K562 (cell line): ENCODE measurements around the gene PCNX2. TPM values are rescaled to one million over a fixed set of nuclear protein-coding genes. Genes with fewer than 3 reads are reported as not detected.

Experiments used
- ATAC-seq: fragments of 200-7000 bp; cut with Tn5 transposase; 3 replicates; pipeline ENCODE4 v1.9.1; 2020; ENCODE audit warnings: moderate library complexity
- BruUV-seq: library from RNA; stranded (reverse); fragments of 400-500 nt; replicated peaks from 2 replicates; lab custom pipeline; 2021; lab: Mats Ljungman, UMichigan
- CTCF ChIA-PET: fragments of 300-600 bp; formaldehyde crosslinking; extraction: SDS; loops from one replicate; lab custom pipeline; 2021; ENCODE audit warnings: low intra/inter-chr PET ratio; lab: Yijun Ruan, JAX
- POLR2A ChIA-PET: fragments of 300-600, 350-650 bp; sonication (Branson Sonifier 250); formaldehyde crosslinking; extraction: SDS; loops from one replicate; lab custom pipeline; 2021; ENCODE audit warnings: antibody characterized with exemption, inconsistent platforms; lab: Yijun Ruan, JAX
- DNase-seq, 4 experiments: peaks; one replicate each; pipeline versions ENCODE4 v3.0.0 to v3.0.0-alpha.2; 2011 to 2018; ENCODE audit warnings: low spot score in 3 of 4, mixed read lengths in 3 of 4; ENCODE audit errors: extremely low read depth in 1 of 4
- FAIRE-seq: peaks from 2 replicates; lab custom pipeline; 2011; peaks lifted over from hg19 to GRCh38; lab: Jason Lieb, UNC
- H2AFZ ChIP-seq: 2 replicates; pipeline ENCODE4 v1.6.0; 2011; ENCODE audit warnings: low read depth, low read length, control low read depth, inconsistent platforms
- H3K27ac ChIP-seq: fragments of 200-600 bp; 3 replicates; pipeline ENCODE4 v1.8.0; 2011; ENCODE audit warnings: low read depth, mild to moderate bottlenecking, control low read depth, inconsistent platforms, low read length, moderate library complexity, mixed read lengths; ENCODE audit errors: extremely low read depth
- H3K27me3 ChIP-seq, 2 experiments: fragments of 300-600 bp in 1 of 2; 2 replicates in 1 of 2; 3 replicates in 1 of 2; pipeline versions ENCODE4 v1.6.0 to v1.8.0; 2011; ENCODE audit warnings: inconsistent platforms in 2 of 2, low read length in 2 of 2, mild to moderate bottlenecking in 1 of 2, mixed read lengths in 1 of 2, moderate library complexity in 1 of 2; ENCODE audit not compliant: control insufficient read depth in 2 of 2, insufficient read depth in 2 of 2
- H3K36me3 ChIP-seq: fragments of 300-600 bp; 3 replicates; pipeline ENCODE4 v1.8.0; 2011; ENCODE audit warnings: mild to moderate bottlenecking, low read length, inconsistent platforms; ENCODE audit not compliant: control insufficient read depth, insufficient read depth
- H3K4me1 ChIP-seq, 2 experiments: fragments of 200-600 bp in 1 of 2; replicated peaks in 1 of 2; 2 replicates in 1 of 2; 3 replicates in 1 of 2; pipeline versions ENCODE4 v1.5.1 to v1.8.0; 2011; ENCODE audit warnings: inconsistent platforms in 2 of 2, low read length in 2 of 2, mild to moderate bottlenecking in 1 of 2, mixed read lengths in 1 of 2, moderate library complexity in 1 of 2; ENCODE audit not compliant: control insufficient read depth in 2 of 2, insufficient read depth in 2 of 2
- H3K4me2 ChIP-seq: 2 replicates; pipeline ENCODE4 v1.6.1; 2011; ENCODE audit warnings: low read length, control low read depth, inconsistent platforms, mixed read lengths; ENCODE audit not compliant: insufficient read depth
- H3K4me3 ChIP-seq: fragments of 200-600 bp; sonication (generic), shearing (Covaris generic); 2 replicates; pipeline ENCODE4 v1.5.1; 2016; ENCODE audit warnings: control low read depth, inconsistent platforms
- H3K79me2 ChIP-seq: fragments of 200-600 bp; 3 replicates; pipeline ENCODE4 v1.8.0; 2011; ENCODE audit warnings: low read length, inconsistent platforms; ENCODE audit not compliant: control insufficient read depth, insufficient read depth
- H3K9ac ChIP-seq, 2 experiments: 2 replicates each; pipeline versions ENCODE4 v1.6.0 to v1.6.1; 2011; ENCODE audit warnings: low read depth in 2 of 2, low read length in 2 of 2, control low read depth in 1 of 2, inconsistent platforms in 1 of 2, mild to moderate bottlenecking in 1 of 2, mixed read lengths in 1 of 2; ENCODE audit not compliant: insufficient read depth in 1 of 2
- H3K9me1 ChIP-seq: one replicate; pipeline ENCODE4 v1.6.0; 2011; ENCODE audit warnings: inconsistent platforms, mild to moderate bottlenecking, low read length, moderate library complexity; ENCODE audit not compliant: control insufficient read depth, insufficient read depth
- H3K9me3 ChIP-seq: replicated peaks from 2 replicates; pipeline ENCODE4 v1.5.1; 2011; ENCODE audit warnings: low read depth, low read length, inconsistent platforms; ENCODE audit not compliant: control insufficient read depth, insufficient read depth
- H4K20me1 ChIP-seq: replicated peaks from 2 replicates; pipeline ENCODE4 v1.6.1; 2011; ENCODE audit warnings: low read length, inconsistent platforms, mixed read lengths; ENCODE audit not compliant: control insufficient read depth, insufficient read depth
- DDX20 ChIP-seq: fragments of 450-650 bp; IDR thresholded peaks from 2 replicates; pipeline ENCODE4 v1.6.1; 2016; ENCODE audit warnings: missing genetic modification characterization, low read depth, mild to moderate bottlenecking, missing compliant biosample characterization, moderate library complexity
- ESRRA ChIP-seq: fragments of 450-650 bp; IDR thresholded peaks from 2 replicates; pipeline ENCODE4 v1.6.1; 2014; ENCODE audit warnings: low read depth, mild to moderate bottlenecking, moderate library complexity, borderline replicate concordance
- HDAC2 ChIP-seq: fragments of 450-650 bp; IDR thresholded peaks from 2 replicates; pipeline ENCODE4 v1.6.1; 2016; ENCODE audit warnings: mild to moderate bottlenecking
- NCOA4 ChIP-seq: fragments of 450-650 bp; IDR thresholded peaks from 2 replicates; pipeline ENCODE4 v1.6.1; 2018; ENCODE audit warnings: mild to moderate bottlenecking; ENCODE audit not compliant: partially characterized antibody
- PCBP1 ChIP-seq: fragments of 200-400 bp; formaldehyde crosslinking; IDR thresholded peaks from 2 replicates; pipeline ENCODE4 v1.6.1; 2018; ENCODE audit warnings: mild to moderate bottlenecking, low read depth, low read length; ENCODE audit not compliant: poor library complexity, severe bottlenecking
- PML ChIP-seq: IDR thresholded peaks from 2 replicates; pipeline ENCODE4 v1.6.1; 2012; ENCODE audit warnings: low read length, inconsistent platforms
- SMARCC2 ChIP-seq: fragments of 450-650 bp; IDR thresholded peaks from 2 replicates; pipeline ENCODE4 v1.6.1; 2017; ENCODE audit warnings: antibody characterized with exemption, moderate library complexity, mild to moderate bottlenecking, low read depth
- ZBTB8A ChIP-seq: fragments of 450-650 bp; IDR thresholded peaks from 2 replicates; pipeline ENCODE4 v1.6.1; 2018; ENCODE audit warnings: mild to moderate bottlenecking, moderate library complexity; ENCODE audit not compliant: partially characterized antibody
- ZEB2 ChIP-seq: fragments of 450-650 bp; IDR thresholded peaks from 2 replicates; pipeline ENCODE4 v1.6.1; 2016
- in situ Hi-C: fragments of 300-500 bp; cut with MboI; formaldehyde crosslinking; loops from 4 replicates; pipeline ENCODE4 v1.15.0; 2018; ENCODE audit warnings: inconsistent platforms, mixed read lengths
- intact Hi-C: fragments of 100-400 bp; cut with micrococcal nuclease; formaldehyde crosslinking; loops from 2 replicates; pipeline ENCODE4 v1.14.2; 2022
- polyA plus RNA-seq, 8 experiments: library from polyadenylated mRNA; depleted of rRNA in 4 of 8; stranded (reverse) in 5 of 8; unstranded in 3 of 8; fragments of >200 nt; fragmentation: Nextera tagmentation in 2 of 8; fragmentation: Illumina TruSeq in 1 of 8; extraction: Ambion mirVana in 2 of 8; extraction: Trizol in 1 of 8; gene quantifications; 2 replicates each; pipeline versions ENCODE4 v1.2.1 to v1.2.3, GENCODE V29; 2011 to 2014; ENCODE audit warnings: inconsistent platforms in 1 of 8, missing spikeins in 1 of 8
- total RNA-seq, 7 experiments: library from RNA; depleted of rRNA in 6 of 7; stranded (reverse); fragments of >200 nt in 6 of 7; fragmentation: Illumina TruSeq in 2 of 7; extraction: Trizol in 2 of 7; gene quantifications; 2 replicates each; pipeline versions ENCODE4 v1.2.1 to v1.2.3, GENCODE V29; 2011 to 2021; ENCODE audit warnings: low replicate concordance in 1 of 7
- TF ChIP-seq, protein P1 (sequence below), 2 experiments: fragments of 450-650 bp in 1 of 2; sonication (generic) in 1 of 2; formaldehyde crosslinking; conservative IDR thresholded peaks; 2 replicates each; pipeline versions ENCODE4 v1.4.0 to v1.8.1; 2020 to 2022; ENCODE audit warnings: mild to moderate bottlenecking in 1 of 2, missing genetic modification reagents in 1 of 2
- TF ChIP-seq, protein P2 (sequence below): fragments of 450-650 bp; conservative IDR thresholded peaks from 2 replicates; pipeline ENCODE4 v1.6.1; 2016; ENCODE audit warnings: missing genetic modification characterization, low read depth, mild to moderate bottlenecking, missing compliant biosample characterization, moderate library complexity
- TF ChIP-seq, protein P3 (sequence below): fragments of 450-650 bp; formaldehyde crosslinking; IDR thresholded peaks from 2 replicates; pipeline ENCODE4 v1.4.0; 2022; ENCODE audit warnings: missing genetic modification characterization
- TF ChIP-seq, protein P4 (sequence below): fragments of 250-450 bp; sonication (Bioruptor Pico); IDR thresholded peaks from 2 replicates; pipeline ENCODE4 v1.9.0; 2021; ENCODE audit warnings: mild to moderate bottlenecking, inconsistent platforms

Gene PCNX2
- total and polyA plus RNA-seq, 9 of the 15 experiments (the other 6 are each of a cell fraction or from before 2014, with no cell fraction given) = 0.07 to 0.33 TPM; not detected in 7

DNA sequence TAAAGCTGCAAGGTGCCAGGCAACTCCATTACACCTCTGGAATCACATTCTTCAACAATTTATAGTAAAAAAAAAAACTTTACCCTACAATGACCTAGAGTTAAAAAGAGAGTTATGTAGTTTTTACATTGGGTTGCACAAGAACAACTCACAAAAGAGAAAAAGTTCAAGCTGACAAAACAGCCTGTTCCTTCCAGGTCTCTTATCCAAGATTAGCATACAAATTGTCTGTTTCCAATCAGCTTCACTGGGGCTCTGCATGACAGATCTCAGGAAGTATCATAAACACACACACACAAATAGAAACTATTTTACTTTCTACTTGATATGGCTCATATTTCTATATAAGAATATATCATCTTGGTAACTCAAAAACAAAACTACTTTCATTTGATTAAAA is 154.6 kb downstream of the PCNX2 start:
- Histone ChIP-seq H3K9me1 (no peaks in the 10 kb centered on the region), H3K9ac (no peak overlapping the region), H3K4me2 (no peak overlapping the region), H3K79me2 (no peaks in the 10 kb centered on the region), H3K36me3 (no peaks in the 10 kb centered on the region), H3K4me3 (no peak overlapping the region), H3K27me3 (no peaks in the 10 kb centered on the region), H3K27ac (no peak overlapping the region), H4K20me1 (no peaks in the 10 kb centered on the region), H3K9me3 (no peaks in the 10 kb centered on the region), H3K4me1 (no peaks in the 10 kb centered on the region), H2AFZ (no peak overlapping the region)
- ChIA-PET POLR2A (no interaction called here), CTCF (no interaction called here)
- DNase-seq = no peak
- ATAC-seq = no peak
- in situ Hi-C loops = no loop called here
- intact Hi-C loops = no loop called here
- no TSS peak for BruUV-seq
- FAIRE-seq = no peak
- no peak for TF ChIP-seq DDX20 (tag)
- no peak for TF ChIP-seq PCBP1
- TF ChIP-seq, protein P1, sequence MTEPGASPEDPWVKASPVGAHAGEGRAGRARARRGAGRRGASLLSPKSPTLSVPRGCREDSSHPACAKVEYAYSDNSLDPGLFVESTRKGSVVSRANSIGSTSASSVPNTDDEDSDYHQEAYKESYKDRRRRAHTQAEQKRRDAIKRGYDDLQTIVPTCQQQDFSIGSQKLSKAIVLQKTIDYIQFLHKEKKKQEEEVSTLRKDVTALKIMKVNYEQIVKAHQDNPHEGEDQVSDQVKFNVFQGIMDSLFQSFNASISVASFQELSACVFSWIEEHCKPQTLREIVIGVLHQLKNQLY (CRISPR knock-in tag; conservative IDR thresholded peaks at IDR 0.05) = no peak
- no peak for TF ChIP-seq PML
- TF ChIP-seq SMARCC2 = no peak
- TF ChIP-seq, protein P2, sequence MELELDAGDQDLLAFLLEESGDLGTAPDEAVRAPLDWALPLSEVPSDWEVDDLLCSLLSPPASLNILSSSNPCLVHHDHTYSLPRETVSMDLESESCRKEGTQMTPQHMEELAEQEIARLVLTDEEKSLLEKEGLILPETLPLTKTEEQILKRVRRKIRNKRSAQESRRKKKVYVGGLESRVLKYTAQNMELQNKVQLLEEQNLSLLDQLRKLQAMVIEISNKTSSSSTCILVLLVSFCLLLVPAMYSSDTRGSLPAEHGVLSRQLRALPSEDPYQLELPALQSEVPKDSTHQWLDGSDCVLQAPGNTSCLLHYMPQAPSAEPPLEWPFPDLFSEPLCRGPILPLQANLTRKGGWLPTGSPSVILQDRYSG (tag) = no peak
- TF ChIP-seq NCOA4 = no peak
- TF ChIP-seq, protein P3, sequence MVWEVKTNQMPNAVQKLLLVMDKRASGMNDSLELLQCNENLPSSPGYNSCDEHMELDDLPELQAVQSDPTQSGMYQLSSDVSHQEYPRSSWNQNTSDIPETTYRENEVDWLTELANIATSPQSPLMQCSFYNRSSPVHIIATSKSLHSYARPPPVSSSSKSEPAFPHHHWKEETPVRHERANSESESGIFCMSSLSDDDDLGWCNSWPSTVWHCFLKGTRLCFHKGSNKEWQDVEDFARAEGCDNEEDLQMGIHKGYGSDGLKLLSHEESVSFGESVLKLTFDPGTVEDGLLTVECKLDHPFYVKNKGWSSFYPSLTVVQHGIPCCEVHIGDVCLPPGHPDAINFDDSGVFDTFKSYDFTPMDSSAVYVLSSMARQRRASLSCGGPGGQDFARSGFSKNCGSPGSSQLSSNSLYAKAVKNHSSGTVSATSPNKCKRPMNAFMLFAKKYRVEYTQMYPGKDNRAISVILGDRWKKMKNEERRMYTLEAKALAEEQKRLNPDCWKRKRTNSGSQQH (CRISPR knock-in tag) = no peak
- TF ChIP-seq, protein P4, sequence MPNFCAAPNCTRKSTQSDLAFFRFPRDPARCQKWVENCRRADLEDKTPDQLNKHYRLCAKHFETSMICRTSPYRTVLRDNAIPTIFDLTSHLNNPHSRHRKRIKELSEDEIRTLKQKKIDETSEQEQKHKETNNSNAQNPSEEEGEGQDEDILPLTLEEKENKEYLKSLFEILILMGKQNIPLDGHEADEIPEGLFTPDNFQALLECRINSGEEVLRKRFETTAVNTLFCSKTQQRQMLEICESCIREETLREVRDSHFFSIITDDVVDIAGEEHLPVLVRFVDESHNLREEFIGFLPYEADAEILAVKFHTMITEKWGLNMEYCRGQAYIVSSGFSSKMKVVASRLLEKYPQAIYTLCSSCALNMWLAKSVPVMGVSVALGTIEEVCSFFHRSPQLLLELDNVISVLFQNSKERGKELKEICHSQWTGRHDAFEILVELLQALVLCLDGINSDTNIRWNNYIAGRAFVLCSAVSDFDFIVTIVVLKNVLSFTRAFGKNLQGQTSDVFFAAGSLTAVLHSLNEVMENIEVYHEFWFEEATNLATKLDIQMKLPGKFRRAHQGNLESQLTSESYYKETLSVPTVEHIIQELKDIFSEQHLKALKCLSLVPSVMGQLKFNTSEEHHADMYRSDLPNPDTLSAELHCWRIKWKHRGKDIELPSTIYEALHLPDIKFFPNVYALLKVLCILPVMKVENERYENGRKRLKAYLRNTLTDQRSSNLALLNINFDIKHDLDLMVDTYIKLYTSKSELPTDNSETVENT (CRISPR knock-in tag) = no peak
- no peak for TF ChIP-seq HDAC2
- no peak for TF ChIP-seq ESRRA
- no peak for TF ChIP-seq ZEB2
- TF ChIP-seq ZBTB8A = no peak
